ENCODE results near the gene KRT76. TPM values are rescaled to one million over a fixed set of nuclear protein-coding genes. Genes with fewer than 3 reads are reported as not detected.

The KRT76 gene
- total RNA-seq, 1 donor from 2014 or later, result not detected

DNA sequence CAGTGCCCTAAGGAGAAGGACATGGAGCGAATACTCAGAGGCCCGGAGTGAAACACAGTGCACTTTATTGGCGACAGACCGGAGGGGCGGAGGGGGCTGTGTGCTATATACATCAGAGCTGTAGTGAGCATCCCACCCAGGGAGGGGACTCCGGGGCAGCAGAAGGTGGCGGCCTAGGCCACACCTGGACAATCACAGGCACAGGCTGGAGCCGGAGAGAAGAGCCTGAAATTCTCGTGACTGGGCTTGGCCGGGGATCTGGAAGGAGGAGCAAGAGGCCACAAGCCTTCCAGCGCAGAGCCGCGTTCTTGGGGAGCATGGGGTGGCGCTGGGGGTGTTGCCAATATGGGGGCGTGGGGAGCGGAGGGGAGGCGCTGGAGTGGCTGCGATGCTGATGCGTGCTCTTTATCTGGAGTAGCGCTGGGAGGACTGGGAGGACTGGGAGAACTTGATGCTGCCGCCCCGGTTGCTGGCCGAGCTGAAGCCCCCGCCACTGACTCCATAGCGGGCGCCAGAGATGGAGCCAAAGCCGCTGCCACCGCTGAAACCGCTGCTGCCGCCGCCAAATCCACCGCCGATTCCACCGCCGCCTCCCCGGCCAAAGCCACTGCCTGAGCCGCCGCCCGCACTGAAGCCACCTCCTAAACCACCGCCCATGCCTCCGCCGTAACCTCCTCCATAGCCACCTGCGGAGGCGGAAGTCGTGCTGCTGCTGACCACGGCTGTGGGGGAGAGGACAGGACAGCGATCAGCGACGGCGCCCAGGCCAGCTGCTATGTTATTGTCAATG lies 12.7 kb upstream of the KRT76 start:
- peaks cover 7% of the 10 kb centered on the region for H3K4me1 Mint-ChIP-seq
- no peak overlapping the region for H3K27ac Mint-ChIP-seq
- peaks cover 3% of the 10 kb centered on the region for H3K9me3 Mint-ChIP-seq
- no peak for DNase-seq (ENCODE audit: low spot score in 2 of 2, unreplicated experiment in 2 of 2)
- TF ChIP-seq, protein P1, sequence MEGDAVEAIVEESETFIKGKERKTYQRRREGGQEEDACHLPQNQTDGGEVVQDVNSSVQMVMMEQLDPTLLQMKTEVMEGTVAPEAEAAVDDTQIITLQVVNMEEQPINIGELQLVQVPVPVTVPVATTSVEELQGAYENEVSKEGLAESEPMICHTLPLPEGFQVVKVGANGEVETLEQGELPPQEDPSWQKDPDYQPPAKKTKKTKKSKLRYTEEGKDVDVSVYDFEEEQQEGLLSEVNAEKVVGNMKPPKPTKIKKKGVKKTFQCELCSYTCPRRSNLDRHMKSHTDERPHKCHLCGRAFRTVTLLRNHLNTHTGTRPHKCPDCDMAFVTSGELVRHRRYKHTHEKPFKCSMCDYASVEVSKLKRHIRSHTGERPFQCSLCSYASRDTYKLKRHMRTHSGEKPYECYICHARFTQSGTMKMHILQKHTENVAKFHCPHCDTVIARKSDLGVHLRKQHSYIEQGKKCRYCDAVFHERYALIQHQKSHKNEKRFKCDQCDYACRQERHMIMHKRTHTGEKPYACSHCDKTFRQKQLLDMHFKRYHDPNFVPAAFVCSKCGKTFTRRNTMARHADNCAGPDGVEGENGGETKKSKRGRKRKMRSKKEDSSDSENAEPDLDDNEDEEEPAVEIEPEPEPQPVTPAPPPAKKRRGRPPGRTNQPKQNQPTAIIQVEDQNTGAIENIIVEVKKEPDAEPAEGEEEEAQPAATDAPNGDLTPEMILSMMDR (IDR thresholded peaks at IDR 0.05; ENCODE audit: unreplicated experiment), result no peak
- H3K36me3 Mint-ChIP-seq, result no peaks in the 10 kb centered on the region
- H3K4me3 Mint-ChIP-seq, result no peak overlapping the region
- H3K27me3 Mint-ChIP-seq (ENCODE audit: low read depth), result peaks cover 70% of the 10 kb centered on the region

DNA sequence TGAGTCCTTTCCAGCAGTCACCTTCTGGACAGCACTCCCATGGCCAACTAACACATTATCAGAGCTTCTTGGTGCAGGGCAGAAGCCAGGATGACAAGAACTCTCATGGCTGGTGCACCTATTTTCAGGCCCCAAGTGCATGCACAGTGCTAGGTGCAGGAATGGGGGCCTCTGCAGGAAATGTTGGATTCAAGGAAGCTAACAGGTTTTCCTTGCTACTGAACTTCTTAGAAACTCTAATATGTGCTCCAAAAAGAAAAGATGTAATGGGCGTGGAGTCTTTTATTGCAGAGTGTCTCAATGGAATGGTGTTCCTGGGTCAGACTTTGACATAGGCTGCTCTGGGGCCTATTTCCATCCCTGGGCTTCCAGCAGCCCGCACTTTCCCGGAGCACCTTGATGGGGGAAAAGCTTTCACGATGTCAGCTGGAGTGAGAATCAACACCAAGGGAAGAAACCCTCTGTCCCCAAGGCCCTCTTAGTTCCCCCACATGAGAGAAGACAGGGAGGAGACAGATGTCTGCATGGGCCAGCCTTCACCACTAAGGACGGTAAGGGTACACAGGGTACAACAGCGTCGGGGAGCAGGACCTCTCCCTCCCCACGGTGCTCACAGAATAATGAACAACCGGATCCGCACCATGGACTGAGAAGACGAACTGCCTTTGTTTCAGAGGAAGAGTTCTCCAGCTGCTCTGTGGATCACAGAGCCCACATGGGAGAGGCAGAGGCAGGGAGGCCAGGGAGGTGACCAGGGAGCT lies 11.9 kb upstream of the KRT76 start:
- H3K4me3 Mint-ChIP-seq, result no peak overlapping the region
- no peaks in the 10 kb centered on the region for H3K36me3 Mint-ChIP-seq
- peaks cover 3% of the 10 kb centered on the region for H3K9me3 Mint-ChIP-seq
- no peak overlapping the region for H3K27ac Mint-ChIP-seq
- no peak for DNase-seq (ENCODE audit: low spot score in 2 of 2, unreplicated experiment in 2 of 2)
- peaks cover 68% of the 10 kb centered on the region for H3K27me3 Mint-ChIP-seq (ENCODE audit: low read depth)
- TF ChIP-seq, protein P1 (IDR thresholded peaks at IDR 0.05; ENCODE audit: unreplicated experiment), result no peak
- peaks cover 7% of the 10 kb centered on the region for H3K4me1 Mint-ChIP-seq

DNA sequence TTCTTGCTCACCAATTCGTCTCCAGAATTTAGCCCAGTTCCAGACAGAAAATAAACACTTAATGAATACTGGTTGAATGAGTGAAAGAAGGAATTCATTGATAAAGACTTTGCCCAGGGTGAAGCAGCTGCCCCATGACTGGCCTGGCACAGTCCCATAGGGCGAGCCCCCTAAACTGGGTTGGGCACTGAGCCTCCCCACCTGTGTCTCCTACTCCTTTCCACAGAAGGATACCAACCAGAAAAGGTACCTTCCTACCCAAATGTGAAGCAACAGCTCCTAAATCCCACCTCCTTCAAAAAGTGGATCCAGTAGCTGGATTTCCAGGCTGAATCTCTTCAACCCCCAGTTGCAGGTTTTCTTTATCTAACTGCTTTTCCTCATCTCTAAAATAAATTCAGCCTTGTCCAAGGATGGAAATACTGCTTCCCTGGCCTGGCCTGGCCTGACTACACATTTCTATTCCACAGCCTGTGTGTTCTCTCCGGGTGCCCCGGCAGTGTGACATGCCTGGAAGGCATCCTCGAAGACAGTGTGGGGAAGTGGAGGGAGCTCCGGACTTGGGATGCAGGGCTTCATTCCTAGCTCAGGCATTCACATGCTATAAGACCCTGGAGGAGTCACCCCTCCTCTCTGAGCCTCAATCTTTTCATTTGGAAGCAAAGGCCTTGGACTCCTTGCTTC lies 11.2 kb upstream of the KRT76 start:
- Mint-ChIP-seq H3K27ac (no peak overlapping the region), H3K27me3 (ENCODE audit: low read depth) (peaks cover 69% of the 10 kb centered on the region), H3K4me1 (peaks cover 7% of the 10 kb centered on the region), H3K9me3 (peaks cover 3% of the 10 kb centered on the region), H3K36me3 (no peaks in the 10 kb centered on the region), H3K4me3 (no peak overlapping the region)
- no peak for DNase-seq (ENCODE audit: low spot score in 2 of 2, unreplicated experiment in 2 of 2)
- TF ChIP-seq, protein P1 (IDR thresholded peaks at IDR 0.05; ENCODE audit: unreplicated experiment), result no peak

DNA sequence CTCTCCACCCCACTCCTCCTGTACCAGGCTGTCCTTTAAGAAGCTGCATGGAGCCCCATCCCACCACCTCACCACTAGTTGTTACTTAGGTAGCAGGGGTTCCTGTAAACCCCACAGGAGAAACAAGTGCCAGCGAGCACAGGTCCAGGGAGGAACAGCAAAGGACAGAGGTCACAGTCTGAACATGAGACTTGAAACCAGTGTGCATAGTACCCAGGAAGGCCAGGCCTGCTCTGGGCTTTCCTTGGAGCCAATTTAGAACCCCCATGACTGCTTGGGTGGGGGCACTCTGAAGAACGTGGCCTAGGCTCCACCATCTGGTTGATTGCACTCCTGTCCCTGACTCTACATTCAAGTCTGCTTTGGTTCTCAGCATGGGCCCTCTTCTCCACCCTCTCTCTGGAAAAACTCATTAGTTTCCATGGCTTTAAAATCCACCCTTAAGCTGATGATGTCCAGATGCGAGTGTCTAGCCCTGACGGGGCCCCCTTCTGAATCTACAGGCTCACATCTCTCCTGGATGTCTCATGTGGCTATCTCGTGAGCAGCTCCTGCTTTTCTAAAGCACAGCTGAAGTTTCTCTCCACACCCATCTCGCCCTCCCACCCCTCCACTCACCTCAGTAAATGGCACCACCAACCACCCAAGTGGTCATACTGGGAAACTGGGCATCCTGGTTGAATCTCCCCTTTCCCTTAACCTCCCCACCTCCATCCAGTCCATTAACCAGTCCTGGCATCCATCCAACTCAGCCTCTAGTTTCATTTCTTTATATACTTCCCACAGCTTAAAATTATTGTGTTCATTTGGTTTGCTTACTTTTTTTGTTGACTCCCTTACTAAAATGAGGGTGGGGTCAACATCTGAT lies 10.4 kb upstream of the KRT76 start:
- Mint-ChIP-seq H3K4me1 (peaks cover 7% of the 10 kb centered on the region), H3K27ac (no peak overlapping the region), H3K9me3 (peaks cover 3% of the 10 kb centered on the region), H3K36me3 (no peaks in the 10 kb centered on the region), H3K4me3 (no peak overlapping the region), H3K27me3 (ENCODE audit: low read depth) (peaks cover 65% of the 10 kb centered on the region)
- DNase-seq (ENCODE audit: low spot score in 2 of 2, unreplicated experiment in 2 of 2), result no peak
- TF ChIP-seq, protein P1 (IDR thresholded peaks at IDR 0.05; ENCODE audit: unreplicated experiment), result no peak

DNA sequence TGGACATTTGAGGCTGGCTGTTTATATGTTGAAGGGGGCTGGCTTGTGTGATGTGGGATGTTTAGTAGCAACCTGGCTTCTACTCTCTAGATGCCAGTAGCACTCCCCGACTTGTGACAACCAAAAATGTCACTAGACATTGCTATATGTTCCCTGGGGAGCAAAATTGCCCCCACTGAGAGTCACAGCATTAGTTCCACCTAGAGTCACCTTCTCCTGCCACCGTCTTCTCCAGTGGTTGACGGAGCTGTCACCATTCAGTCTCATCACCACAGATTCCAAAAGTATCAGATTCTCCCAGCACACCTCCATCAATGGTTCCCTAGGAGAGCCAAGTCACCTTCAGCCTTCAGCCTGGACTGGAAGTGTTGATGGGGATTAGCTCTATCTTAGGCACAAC lies 7.8 kb upstream of the KRT76 start:
- H3K4me1 Mint-ChIP-seq, result peaks cover 7% of the 10 kb centered on the region
- H3K36me3 Mint-ChIP-seq, result no peaks in the 10 kb centered on the region
- H3K27me3 Mint-ChIP-seq (ENCODE audit: low read depth), result peaks cover 68% of the 10 kb centered on the region
- DNase-seq (ENCODE audit: low spot score in 2 of 2, unreplicated experiment in 2 of 2), result no peak
- H3K4me3 Mint-ChIP-seq, result no peak overlapping the region
- no peak overlapping the region for H3K27ac Mint-ChIP-seq
- peaks cover 3% of the 10 kb centered on the region for H3K9me3 Mint-ChIP-seq
- TF ChIP-seq, protein P1 (IDR thresholded peaks at IDR 0.05; ENCODE audit: unreplicated experiment), result no peak
